ENCODE results near the gene CTNND1.
"Not testable (repeated sequence)": the region's sequence is repeated elsewhere in the genome, so short reads cannot be mapped to it uniquely, and the experiment has no call there.

The CTNND1 gene

DNA sequence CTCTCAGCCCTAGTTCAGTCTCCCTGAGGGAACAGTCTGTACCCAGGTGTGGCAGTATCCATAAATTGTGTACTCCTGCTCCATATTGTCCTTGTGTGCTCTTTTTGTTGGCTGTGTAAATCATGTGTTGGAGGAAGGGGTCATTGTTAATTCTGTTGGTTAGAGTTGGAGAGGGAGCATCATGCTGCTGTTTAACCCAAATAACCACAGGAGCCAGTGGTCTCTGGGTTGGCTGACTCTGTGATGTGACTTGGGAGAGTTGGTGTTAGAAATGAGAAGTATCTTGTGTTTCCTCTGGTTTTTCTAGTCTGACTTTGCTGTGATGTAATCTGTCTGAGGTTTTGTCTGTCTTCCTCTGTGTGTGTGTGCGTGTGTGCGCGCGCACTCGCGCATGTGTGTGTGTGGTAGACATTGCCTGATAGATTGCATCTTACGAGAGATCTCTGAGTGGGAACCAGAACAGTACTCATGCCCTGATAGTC lies 30.5 kb downstream of the CTNND1 start:
- DNase-seq: peak; percentile 92

DNA sequence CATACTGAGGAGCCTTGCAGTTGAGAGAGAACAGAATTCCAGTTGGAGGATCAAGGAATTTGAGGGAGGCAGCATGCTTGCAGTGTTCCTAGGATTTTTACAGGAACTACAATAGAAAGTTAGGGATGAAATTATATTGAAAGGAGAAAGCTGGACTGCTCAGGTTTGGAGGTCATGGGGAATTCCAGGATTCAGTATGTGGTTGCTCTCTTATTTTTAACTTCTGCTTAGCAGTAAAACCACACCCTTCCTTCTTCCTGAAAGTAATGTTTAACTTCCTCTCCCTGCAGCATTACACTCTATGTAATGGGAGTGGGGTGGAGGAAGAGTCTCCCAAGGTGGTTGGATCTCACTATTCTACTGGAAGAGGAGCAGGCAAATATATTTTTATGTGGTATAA lies 31.3 kb downstream of the CTNND1 start:
- DNase-seq: peak; percentile 36

DNA sequence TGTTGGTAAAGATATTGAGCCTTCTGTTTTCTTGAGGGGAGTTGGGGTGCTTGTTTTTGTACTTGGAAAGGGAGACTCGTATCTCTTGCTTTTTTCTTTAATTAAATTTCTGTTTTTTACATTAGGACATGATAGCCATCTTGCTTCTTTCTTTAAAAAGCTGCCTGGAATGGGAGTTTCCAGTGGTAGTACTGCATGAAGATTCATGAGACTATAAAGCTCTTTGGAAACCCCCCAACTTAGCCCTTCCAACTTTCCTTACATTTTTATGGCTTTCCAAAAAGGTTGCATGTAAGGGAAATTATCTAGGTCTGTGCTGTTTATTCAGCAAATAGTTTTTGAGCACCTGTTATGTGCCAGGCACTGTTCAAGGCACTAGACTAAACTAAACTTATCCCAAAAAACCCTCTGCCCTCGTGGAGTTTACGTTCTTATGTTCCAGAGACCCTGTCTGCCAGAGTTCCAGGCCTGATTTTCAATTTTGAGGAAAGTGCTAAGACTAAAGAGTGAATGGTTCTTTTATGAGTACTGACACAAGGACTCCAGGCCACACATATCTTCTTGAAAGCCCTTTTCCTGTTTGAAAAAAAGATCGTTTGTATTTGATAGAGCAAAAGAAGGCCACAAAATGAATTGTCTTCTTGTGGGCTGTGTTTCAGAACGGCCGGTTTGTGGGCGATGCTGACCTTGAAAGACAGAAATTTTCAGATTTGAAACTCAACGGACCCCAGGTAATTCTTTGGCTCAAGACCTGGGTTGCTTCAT lies 31.9 kb downstream of the CTNND1 start:
- DNase-seq: no peak

DNA sequence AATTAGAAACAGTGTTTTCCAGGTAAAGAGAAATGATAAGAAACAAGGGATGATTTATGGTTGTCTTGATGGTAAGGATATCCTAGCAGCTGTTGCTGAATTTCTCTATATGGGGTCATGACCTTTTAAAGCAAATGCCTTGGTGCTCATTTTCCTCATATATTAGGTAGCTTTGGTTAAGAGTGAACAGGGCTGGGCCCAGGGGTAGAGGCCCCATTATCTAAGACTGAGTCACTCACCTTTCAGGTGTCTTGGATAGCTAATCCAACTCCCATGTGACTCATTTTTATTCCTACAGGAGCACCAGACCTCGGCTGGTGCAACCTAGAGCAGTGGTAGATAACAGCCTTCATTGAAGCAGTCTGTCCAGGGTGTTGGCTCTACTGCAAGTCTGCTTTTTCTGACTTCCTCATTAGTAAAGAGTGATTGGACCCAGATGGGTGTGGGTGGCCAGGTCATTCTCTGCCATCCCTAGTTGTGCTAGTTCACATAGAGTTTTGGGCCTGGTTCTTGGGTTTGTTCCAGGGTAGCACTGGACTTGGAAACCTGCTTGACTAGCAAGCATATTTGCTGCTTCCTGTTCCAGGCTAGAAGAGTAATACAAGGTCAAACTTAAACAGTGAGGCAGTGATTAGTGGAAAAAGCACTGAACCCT lies 37.4 kb downstream of the CTNND1 start:
- no peak for DNase-seq

DNA sequence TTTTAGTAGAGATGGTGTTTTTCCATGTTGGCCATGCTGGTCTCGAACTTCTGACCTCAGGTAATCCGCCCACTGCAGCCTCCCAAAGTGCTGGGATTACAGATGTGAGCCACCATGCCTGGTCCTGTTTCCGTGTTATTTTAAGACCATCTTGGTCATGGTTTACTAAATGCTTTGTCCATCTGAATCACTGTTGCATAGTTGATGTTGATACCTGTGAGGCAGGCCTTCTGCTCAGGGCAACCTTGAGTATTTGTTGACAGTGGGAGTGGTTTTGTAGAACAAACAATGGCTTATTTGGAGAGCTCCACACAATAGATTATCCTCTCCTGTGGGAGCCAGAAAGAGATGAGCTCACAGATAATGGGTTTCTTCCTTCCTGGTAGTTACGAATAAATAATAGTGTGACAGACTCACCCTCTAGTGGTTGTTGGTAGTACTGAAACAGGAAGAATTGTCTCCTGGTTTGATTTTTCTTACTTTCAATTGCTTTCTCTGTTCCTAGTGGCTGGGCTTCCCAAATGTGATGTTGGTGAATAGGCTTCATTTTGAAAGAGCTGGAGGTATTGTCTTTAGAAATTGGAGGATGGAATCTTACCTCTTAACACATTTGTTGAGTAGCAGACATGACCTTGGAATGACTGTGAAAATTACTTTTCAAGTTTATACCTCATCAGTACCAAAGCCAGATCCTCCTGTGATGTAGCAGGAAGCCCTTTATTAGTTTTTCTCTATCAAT lies 39.0 kb downstream of the CTNND1 start:
- peak; percentile 29 for DNase-seq

DNA sequence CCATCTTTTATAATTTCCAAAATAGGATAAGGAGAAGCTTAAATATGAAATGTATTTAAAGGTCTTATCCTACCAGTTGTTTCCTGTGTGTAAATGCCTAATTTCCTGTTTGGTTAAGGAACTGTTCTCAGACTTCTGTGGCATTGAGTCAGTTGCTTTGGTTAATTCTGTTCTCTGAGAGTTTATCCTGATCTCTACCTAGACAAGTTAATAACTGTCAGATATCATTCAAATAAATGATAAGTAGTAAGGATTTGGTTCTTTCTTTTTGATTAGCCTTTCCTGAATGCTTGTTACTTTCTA lies 39.5 kb downstream of the CTNND1 start:
- no peak for DNase-seq

DNA sequence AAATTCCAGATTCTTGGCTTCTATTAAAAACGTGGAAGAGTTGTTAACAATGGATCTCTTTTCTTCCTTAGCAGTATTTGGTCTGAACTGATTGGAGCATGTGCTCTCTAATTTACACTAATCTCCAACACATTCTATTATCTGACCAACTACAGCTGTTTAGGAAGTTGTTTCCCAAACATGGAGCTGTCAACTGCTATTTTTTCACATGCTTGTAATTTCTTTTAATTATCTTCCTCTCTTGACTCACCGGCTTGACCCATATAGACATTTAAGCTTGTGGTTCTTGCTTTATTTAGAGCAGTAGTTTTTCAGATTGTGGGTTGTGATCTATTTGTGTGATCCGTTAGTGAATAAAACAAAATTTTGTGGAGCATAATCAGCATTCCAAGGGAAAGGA lies 40.8 kb downstream of the CTNND1 start:
- DNase-seq: no peak

DNA sequence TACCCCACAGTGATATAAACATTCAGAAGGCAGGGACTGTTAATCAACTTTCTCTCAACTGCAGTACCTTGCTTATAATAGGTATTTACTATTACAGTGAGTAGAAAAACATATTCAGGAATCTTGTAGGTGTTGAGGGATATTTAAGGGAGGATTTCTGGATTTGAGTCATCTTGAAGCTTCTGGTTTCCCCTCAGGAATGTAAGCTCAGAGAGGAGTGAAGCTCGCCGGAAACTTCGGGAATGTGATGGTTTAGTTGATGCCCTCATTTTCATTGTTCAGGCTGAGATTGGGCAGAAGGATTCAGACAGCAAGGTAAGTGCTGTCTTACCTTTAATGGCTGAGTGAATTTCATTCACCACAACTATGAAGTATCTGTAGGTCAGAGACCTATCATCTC lies 42.9 kb downstream of the CTNND1 start:
- DNase-seq: no peak

DNA sequence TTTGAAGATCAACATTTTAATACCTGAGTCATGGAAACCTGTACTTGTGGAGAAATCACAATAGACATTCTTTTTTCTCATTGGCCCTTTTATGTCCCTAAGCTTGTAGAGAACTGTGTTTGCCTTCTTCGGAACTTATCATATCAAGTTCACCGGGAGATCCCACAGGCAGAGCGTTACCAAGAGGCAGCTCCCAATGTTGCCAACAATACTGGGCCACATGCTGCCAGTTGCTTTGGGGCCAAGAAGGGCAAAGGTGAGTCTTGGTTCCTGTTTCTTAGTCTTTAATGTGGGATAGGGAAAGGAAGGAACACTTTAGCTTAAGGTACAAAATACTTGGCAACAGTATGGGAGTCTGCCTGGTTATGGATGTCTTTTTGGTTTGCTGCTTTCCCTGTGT lies 44.2 kb downstream of the CTNND1 start:
- no peak for DNase-seq

DNA sequence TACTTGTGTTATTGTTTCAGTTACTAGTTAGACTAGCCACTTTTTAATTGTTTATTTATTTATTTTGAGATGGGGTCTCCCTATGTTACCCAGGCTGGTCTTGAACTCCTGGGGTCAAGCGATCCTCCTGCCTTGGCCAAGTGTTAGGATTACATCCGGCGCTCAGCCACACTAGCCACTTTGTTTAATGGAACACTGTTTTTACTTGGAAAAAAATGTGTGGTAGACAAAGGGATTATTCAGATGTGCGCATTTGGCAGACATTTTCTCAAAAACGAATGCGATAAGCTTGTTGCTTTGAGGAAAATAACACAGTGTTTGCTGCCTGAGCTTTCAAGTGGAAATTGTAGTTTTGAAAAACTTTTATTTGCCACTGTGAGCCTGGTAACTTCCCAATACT lies 51.0 kb downstream of the CTNND1 start:
- DNase-seq: no peak

DNA sequence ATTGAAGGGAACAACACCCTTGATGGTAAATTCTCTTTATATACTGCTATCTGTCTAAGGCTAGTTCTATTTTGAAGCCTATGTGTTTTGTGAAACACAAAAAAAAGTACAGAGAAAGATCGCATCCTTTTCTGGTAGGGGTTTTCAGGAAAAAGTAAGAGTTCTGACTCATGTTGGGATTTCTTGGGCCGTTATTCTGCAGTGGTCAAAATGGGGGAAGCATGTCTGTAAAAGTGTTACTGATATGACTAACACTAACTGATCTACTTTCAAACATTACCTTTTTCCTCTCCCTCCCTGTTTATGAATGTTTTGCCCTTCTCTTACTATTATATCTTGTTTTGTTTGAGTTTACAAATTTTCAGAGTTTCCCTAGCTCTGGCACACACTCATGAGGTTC lies 53.9 kb downstream of the CTNND1 start:
- DNase-seq: no peak

DNA sequence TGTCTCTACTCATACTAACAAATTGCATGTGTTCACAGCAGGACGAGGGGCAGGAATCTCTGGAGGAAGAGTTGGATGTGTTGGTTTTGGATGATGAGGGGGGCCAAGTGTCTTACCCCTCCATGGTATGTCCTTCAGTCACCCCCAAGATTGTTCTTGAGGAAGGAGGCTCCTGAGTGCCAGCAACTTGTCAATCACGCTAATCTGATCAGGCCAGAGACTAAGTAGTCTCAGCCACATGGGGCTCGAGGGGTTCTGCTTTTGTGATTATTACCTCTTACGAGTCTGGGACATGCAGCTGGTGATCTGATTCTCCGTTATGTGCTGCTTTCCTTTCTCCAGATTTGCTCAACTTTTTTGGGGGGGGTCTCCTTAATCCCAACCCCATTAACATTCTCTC lies 54.3 kb downstream of the CTNND1 start:
- no peak for DNase-seq

DNA sequence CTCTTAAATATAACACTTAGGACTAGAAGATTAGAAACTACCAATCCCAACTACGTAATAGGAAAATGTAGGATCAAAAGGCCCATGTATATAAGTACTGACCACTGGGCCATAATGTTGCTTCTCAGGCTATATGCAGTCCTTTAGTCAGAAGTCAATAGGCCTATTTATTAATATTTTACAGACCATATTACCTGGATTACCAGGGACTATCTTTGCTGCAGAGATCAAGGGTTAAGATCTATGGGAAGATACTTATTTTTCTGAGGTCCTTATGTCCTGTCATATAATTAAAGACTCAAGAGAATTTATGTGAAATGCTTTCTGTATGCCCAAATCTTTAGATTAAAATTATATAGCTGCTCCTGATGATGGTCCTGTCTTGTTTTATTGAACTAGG lies 57.2 kb downstream of the CTNND1 start:
- DNase-seq: no peak

DNA sequence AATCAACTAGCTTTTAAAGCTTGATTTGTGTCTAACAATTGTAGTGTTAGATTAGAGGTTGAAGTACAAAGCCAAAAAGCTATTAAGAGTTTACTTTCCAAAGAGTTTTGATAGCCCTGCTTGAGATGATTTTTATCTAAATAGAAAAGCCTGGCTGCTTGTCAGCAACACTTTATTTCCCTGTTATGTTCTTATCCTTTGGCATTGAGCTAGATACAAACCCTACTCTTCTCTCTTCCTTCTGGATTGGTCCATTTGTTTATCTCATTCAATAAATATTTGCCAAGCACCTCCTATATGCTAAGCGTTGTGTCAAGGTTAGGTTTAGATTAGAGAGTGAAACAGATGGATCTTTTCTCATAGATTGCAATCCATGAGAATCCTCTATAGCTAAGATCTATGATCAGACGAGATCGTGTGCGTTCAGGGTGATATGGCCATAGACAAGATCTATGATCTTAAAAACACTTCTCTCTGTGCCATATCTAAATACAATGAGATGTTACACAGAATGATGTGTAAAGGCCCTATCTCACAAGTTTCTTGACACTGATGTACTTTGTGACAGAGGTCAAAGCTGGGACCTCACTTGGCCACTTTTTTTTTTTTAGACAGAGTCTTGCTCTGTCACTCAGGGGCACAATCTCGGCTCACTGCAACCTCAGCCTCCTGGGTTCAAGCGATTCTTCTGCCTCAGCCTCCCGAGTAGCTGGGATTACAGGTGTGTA lies 57.8 kb downstream of the CTNND1 start:
- DNase-seq: no peak

DNA sequence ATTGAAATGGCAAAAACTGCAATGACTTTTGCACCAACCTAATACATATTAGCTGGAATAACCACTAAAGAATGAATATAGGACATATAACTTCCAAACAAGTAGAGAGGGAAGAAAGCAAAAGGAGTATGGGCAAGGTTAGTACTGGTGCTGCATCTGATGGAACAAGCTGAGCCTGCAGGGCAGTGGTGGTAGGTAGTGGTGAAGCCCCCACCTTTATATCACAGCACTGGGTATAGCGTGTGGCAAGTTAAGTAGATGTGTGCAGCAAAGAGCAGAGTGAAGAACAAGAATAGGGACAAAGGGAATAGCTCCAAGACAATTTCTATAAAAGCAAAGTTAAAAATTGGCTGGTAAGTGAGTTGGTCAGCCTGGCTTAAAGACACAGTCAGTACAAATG lies 62.3 kb downstream of the CTNND1 start:
- DNase-seq: no peak

DNA sequence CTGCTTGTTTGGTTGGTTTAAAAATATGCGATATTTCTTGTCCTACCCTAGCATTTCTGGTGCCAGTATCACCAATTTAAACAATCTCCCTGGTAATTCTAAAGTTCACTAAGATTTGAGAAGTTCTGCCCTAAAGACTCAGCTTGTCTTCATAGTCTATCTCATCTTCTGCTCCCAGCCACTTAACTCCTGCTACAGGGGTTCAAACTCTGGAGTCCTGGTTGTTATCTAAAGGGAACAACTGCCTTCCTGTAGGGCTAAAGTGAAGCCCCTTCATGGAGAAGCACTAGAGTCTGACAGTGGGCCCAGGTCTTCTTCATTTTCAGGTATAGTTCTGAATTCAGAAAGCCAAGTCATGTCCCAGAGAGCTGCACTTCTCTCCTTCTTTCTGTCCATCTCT lies 73.2 kb downstream of the CTNND1 start:
- no peak for DNase-seq

DNA sequence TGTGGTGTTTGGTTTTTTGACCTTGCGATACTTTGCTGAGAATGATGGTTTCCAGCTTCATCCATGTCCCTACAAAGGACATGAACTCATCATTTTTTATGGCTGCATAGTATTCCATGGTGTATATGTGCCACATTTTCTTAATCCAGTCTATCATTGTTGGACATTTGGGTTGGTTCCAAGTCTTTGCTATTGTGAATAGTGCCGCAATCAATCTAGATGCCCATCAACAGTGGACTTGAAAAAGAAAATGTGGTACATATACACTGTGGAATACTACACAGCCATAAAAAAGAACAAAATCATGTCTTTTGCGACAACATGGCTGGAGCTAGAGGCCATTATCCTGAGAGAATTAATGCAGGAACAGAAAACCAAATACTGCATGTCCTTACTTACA lies 77.0 kb downstream of the CTNND1 start:
- not testable (repeated sequence) for DNase-seq

DNA sequence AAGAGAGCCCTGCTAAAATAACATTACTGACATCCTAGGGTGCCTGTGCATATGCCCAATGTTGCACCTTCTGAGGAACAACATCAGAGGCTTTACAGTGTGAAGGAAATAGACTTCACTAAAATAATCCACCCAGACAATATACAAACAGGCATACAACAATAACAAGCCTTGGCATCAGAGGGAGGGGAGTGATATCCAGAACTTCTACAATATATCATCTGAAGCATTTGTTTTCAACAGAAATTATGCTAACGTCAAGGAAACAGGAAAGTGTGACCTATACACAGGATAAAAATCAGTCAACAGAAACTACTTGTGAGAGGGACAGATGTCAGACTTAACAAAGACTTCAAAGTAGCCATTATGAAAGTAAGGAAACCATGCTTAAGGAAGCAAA lies 81.3 kb downstream of the CTNND1 start:
- DNase-seq: no peak

DNA sequence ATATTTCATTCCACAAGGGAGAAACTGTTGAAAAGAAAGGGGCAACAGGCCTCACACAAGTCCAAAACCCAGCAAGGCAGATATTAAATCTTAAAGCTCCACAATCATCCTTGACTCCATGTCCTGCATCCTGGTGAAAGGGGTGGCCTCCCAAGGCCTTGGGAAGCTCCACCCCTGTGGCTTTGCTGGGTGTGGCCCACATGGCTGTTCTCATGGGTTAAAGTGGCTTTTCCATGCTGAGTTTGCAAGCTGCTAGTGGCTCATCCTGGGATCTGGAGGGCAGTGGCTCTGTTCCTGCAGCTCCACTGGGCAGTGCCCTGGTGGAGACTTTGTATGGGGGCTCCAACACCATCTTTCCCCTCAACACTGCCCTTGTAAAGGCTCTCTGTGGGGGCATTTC lies 106.4 kb downstream of the CTNND1 start:
- no peak for DNase-seq

DNA sequence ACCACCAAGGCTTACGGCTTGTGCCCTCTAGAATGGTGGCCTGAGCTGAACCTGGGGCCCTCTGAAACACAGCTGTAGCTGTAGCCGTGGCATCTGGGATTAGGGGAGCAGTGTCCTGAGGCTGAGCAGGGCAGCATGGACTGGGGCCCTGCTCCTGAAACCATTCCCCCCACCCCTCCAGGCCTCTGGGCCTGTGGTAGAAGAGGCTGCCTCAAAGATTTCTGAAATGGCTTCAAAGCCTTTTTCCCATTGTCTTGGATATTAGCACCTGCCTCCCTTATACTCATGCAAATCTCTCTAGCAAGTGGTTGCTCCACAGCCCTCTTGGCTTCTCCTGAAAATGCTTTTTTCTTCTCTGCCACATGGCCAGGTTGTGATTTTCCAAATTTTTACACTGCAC lies 106.9 kb downstream of the CTNND1 start:
- no peak for DNase-seq

Data from GDM1 (cell line).